Esophagus squamous epithelium (tissue), 5 donors: ENCODE data around the gene TCERG1. TPM values are rescaled to one million over a fixed set of nuclear protein-coding genes. Genes with fewer than 3 reads are reported as not detected.

Experiments
- DNase-seq: peaks from one replicate; lab custom pipeline; 2025; lab: John Stamatoyannopoulos, UW
- H3K27ac ChIP-seq, 4 donors: fragments of 200-600 bp; sonication (generic); one replicate each; pipeline ENCODE4 v1.5.1; 2016 to 2019; ENCODE audit warnings: mild to moderate bottlenecking in 1 of 4
- H3K27me3 ChIP-seq, 4 donors: fragments of 200-600 bp; sonication (generic); 1 replicate in 3 of 4; 2 replicates in 1 of 4; pipeline versions ENCODE4 v1.5.1 to v1.6.0; 2017 to 2021; ENCODE audit warnings: antibody characterized with exemption in 1 of 4
- H3K36me3 ChIP-seq, 3 donors: fragments of 200-600 bp; sonication (generic); one replicate each; pipeline ENCODE4 v1.5.1; 2016 to 2019
- H3K4me1 ChIP-seq, 3 donors: fragments of 200-600 bp; sonication (generic); one replicate each; pipeline ENCODE4 v1.5.1; 2017 to 2019
- H3K4me3 ChIP-seq, 4 donors: fragments of 200-600 bp; sonication (generic); 1 replicate in 3 of 4; 2 replicates in 1 of 4; pipeline ENCODE4 v1.5.1; 2016 to 2019; ENCODE audit warnings: mild to moderate bottlenecking in 2 of 4, moderate library complexity in 1 of 4
- H3K9me3 ChIP-seq, 3 donors: fragments of 200-600 bp; sonication (generic); one replicate each; pipeline ENCODE4 v1.5.1; 2016 to 2019
- POLR2A ChIP-seq, 4 donors: fragments of 450-650 bp; IDR thresholded peaks; one replicate each; pipeline ENCODE4 v1.6.1; 2017; ENCODE audit warnings: antibody characterized with exemption in 4 of 4, mild to moderate bottlenecking in 4 of 4, moderate library complexity in 3 of 4
- WGBS, 2 donors: methylation state at CpG; one replicate each; pipeline ENCODE4 v1.1.5; 2018; 5-methylcytosine and 5-hydroxymethylcytosine counted together
- intact Hi-C: fragments of 100-400 bp; cut with DNase I; formaldehyde crosslinking; loops from one replicate; pipeline ENCODE4 v1.15.0; 2022
- total RNA-seq, 4 donors: library from RNA; depleted of rRNA; stranded (reverse); fragments of >200 nt; gene quantifications; one replicate each; pipeline ENCODE4 v1.1.0, GENCODE V29; 2016
- TF ChIP-seq, protein P1 (sequence below), 6 experiments: fragments of 450-650 bp in 4 of 6; fragments of 200-600 bp in 2 of 6; sonication (generic) in 2 of 6; IDR thresholded peaks; one replicate each; pipeline ENCODE4 v1.5.1; 2016 to 2019; ENCODE audit warnings: antibody characterized with exemption in 6 of 6, mild to moderate bottlenecking in 4 of 6, moderate library complexity in 4 of 6
- donor health status: DM: yes; HTN: yes; CAD: no.

TCERG1 gene
- total RNA-seq, 4 donors from 2014 or later = 43.4 to 92.7 (median 68.9) TPM

DNA sequence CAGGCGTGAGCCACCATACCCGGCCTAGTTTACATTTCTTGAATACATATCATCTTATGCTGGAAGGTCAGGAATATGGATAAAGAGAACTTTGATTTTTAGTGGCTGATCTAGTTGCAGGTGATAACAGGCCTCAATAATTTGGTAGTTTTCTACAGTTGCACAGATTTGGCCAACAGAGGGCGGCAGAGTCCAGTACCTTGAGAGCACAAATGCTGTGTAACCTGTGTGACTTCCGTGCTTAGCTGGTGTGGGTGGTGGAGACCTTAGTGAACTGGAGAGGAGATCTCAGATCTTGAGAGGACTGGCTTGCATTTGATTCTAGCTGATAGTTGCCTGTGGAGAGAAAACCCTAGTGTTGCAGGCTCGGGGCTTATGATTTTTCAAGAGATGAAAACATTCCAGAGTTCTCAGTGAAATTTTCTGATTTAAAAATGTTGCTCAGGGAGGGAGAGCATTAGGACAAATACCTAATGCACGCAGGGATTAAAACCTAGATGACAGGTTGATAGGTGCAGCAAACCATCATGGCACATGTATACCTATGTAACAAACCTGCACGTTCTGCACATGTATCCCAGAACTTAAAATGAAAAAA is 86.2 kb downstream of the TCERG1 start:
- 25 to 32% methylated on average over 6 to 7 of the region's 7 CpGs for WGBS, 2 donors
- Histone ChIP-seq H3K4me3 (no peak overlapping the region), H3K27me3 (peaks cover 0 to 18% (median 0%) of the 10 kb centered on the region in 4 donors), H3K36me3 (no peaks in the 10 kb centered on the region), H3K9me3 (no peaks in the 10 kb centered on the region), H3K27ac (no peak overlapping the region), H3K4me1 (no peaks in the 10 kb centered on the region)
- intact Hi-C loops = no loop called here
- TF ChIP-seq, protein P1, sequence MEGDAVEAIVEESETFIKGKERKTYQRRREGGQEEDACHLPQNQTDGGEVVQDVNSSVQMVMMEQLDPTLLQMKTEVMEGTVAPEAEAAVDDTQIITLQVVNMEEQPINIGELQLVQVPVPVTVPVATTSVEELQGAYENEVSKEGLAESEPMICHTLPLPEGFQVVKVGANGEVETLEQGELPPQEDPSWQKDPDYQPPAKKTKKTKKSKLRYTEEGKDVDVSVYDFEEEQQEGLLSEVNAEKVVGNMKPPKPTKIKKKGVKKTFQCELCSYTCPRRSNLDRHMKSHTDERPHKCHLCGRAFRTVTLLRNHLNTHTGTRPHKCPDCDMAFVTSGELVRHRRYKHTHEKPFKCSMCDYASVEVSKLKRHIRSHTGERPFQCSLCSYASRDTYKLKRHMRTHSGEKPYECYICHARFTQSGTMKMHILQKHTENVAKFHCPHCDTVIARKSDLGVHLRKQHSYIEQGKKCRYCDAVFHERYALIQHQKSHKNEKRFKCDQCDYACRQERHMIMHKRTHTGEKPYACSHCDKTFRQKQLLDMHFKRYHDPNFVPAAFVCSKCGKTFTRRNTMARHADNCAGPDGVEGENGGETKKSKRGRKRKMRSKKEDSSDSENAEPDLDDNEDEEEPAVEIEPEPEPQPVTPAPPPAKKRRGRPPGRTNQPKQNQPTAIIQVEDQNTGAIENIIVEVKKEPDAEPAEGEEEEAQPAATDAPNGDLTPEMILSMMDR (IDR thresholded peaks at IDR 0.05) = peak; percentile 27 to 84 (median 76)
- no peak for TF ChIP-seq POLR2A (IDR thresholded peaks at IDR 0.05)
- DNase-seq = no peak

DNA sequence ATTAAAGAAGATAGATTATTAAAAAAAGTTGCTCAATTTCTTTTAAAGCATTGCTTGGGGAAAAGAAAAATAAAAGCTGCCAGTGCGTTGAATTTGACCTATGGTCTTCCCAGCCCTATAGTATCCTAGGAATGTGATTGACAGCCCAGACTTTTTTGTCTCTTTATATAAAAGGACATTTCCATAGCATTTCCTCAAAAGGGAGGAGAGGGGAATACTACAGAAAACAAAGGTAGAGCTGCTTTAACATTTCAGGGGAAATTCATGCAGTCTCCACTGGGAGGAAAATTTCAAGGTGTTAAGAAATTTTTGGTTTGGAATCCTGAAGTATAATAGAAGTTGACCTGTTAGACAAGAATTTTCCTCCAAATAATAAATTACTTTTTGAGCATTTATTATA is 86.7 kb downstream of the TCERG1 start:
- no peaks in the 10 kb centered on the region for H3K4me1 ChIP-seq
- intact Hi-C loops = no loop called here
- H3K36me3 ChIP-seq = no peaks in the 10 kb centered on the region
- DNase-seq = no peak
- no peaks in the 10 kb centered on the region for H3K9me3 ChIP-seq
- no peak overlapping the region for H3K4me3 ChIP-seq
- no peak overlapping the region for H3K27ac ChIP-seq
- 0% methylated on average over 1 of the region's 1 CpG for WGBS, 2 donors
- TF ChIP-seq, protein P1 (IDR thresholded peaks at IDR 0.05) = no peak
- no peak for TF ChIP-seq POLR2A (IDR thresholded peaks at IDR 0.05)
- H3K27me3 ChIP-seq = peaks cover 0 to 23% (median 0%) of the 10 kb centered on the region in 4 donors

DNA sequence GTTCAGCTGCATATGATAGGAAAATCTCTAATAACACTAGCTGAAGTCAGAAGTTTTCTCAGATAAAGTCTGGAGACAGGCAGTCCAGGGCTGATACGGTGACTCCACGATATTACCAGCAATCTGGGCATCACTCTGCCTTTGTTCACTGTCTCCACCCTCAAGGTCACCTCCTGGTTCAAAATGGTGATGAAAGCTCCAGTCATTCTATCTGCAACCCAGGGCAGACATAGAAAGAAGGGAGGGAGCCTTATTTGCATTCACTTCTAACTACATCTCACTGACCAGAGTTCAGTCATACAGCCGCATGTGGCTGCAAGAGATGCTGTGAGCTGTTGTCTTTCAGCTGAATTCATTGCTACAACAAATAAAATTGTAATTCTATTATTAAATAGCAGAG is 91.3 kb downstream of the TCERG1 start:
- TF ChIP-seq, protein P1 (IDR thresholded peaks at IDR 0.05) = no peak
- no peak for TF ChIP-seq POLR2A (IDR thresholded peaks at IDR 0.05)
- no peaks in the 10 kb centered on the region for H3K36me3 ChIP-seq
- peaks cover 0 to 42% (median 0%) of the 10 kb centered on the region in 4 donors for H3K27me3 ChIP-seq
- 87 to 91% methylated on average over 3 of the region's 3 CpGs for WGBS, 2 donors
- no peak overlapping the region for H3K4me3 ChIP-seq
- no peak overlapping the region for H3K27ac ChIP-seq
- peaks cover 0 to 17% (median 0%) of the 10 kb centered on the region in 3 donors for H3K4me1 ChIP-seq
- intact Hi-C loops = no loop called here
- no peak for DNase-seq
- H3K9me3 ChIP-seq = no peaks in the 10 kb centered on the region

DNA sequence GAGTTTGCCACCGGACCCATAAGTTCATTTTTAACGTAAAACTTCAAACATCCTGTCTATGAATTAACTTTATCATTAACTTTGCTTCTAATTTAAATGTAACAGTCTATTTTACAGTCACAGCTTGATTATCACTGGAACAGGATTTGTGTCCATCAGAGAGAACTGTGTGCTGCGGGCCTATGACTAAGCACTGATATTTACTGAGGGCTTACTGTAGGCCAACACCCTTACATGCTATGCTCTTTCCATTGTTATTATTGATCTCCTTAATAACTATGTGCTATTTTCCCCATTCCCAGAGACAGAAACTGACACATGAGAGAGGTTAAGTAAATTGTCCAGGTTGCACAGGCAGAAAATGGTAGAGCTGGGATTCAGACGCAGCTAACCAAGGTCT is 92.8 kb downstream of the TCERG1 start:
- intact Hi-C loops = loop anchor here (5.0 kb wide), 1 partner anchor 427 kb away; no protein-coding TSS in a partner anchor

DNA sequence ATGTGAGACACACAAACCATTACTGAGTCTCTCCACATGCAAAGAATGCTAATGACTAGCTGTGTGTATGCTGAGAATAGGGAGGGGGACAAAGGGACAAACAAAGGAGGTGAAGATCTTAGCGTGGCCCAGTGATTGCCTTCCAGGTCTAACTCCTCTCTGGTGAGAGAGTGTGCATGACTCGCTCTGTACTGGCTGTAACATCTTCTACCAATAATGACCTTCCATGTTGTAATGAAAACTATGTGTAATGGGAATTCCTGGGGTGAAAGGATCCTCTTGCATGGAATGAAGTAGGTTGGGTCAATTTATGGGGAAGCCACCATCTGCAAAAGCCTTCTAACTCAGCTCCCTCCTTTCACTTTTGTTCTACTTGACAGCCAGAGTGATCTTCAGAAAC is 93.3 kb downstream of the TCERG1 start:
- Histone ChIP-seq H3K27ac (no peak overlapping the region), H3K4me3 (no peak overlapping the region), H3K9me3 (no peaks in the 10 kb centered on the region), H3K4me1 (peaks cover 0 to 17% (median 0%) of the 10 kb centered on the region in 3 donors), H3K27me3 (peaks cover 0 to 45% (median 0%) of the 10 kb centered on the region in 4 donors), H3K36me3 (no peaks in the 10 kb centered on the region)
- no peak for DNase-seq
- intact Hi-C loops = loop anchor here (5.0 kb wide), 1 partner anchor 427 kb away; no protein-coding TSS in a partner anchor
- 50 to 53% methylated on average over 2 of the region's 2 CpGs for WGBS, 2 donors
- TF ChIP-seq, protein P1 (IDR thresholded peaks at IDR 0.05) = no peak
- TF ChIP-seq POLR2A (IDR thresholded peaks at IDR 0.05) = no peak

More for the DNA sequence above, 92.8 kb downstream of the TCERG1 start:
- no peak for DNase-seq
- Histone ChIP-seq H3K36me3 (no peaks in the 10 kb centered on the region), H3K4me3 (no peak overlapping the region), H3K27ac (no peak overlapping the region), H3K9me3 (no peaks in the 10 kb centered on the region), H3K27me3 (peaks cover 0 to 42% (median 0%) of the 10 kb centered on the region in 4 donors), H3K4me1 (peaks cover 0 to 17% (median 0%) of the 10 kb centered on the region in 3 donors)
- WGBS, 2 donors = 47 to 60% methylated on average over 4 of the region's 4 CpGs
- TF ChIP-seq, protein P1 (IDR thresholded peaks at IDR 0.05) = no peak
- no peak for TF ChIP-seq POLR2A (IDR thresholded peaks at IDR 0.05)
